K562 (cell line): ENCODE measurements around the gene GAL3ST2. TPM values are rescaled to one million over a fixed set of nuclear protein-coding genes. Genes with fewer than 3 reads are reported as not detected.

Experiments used
- ATAC-seq: fragments of 200-7000 bp; cut with Tn5 transposase; 3 replicates; pipeline ENCODE4 v1.9.1; 2020; ENCODE audit warnings: moderate library complexity
- BruUV-seq: library from RNA; stranded (reverse); fragments of 400-500 nt; replicated peaks from 2 replicates; lab custom pipeline; 2021; lab: Mats Ljungman, UMichigan
- CTCF ChIA-PET: fragments of 300-600 bp; formaldehyde crosslinking; extraction: SDS; loops from one replicate; lab custom pipeline; 2021; ENCODE audit warnings: low intra/inter-chr PET ratio; lab: Yijun Ruan, JAX
- POLR2A ChIA-PET: fragments of 300-600, 350-650 bp; sonication (Branson Sonifier 250); formaldehyde crosslinking; extraction: SDS; loops from one replicate; lab custom pipeline; 2021; ENCODE audit warnings: antibody characterized with exemption, inconsistent platforms; lab: Yijun Ruan, JAX
- DNase-seq, 4 experiments: peaks; one replicate each; pipeline versions ENCODE4 v3.0.0 to v3.0.0-alpha.2; 2011 to 2018; ENCODE audit warnings: low spot score in 3 of 4, mixed read lengths in 3 of 4; ENCODE audit errors: extremely low read depth in 1 of 4
- FAIRE-seq: peaks from 2 replicates; lab custom pipeline; 2011; peaks lifted over from hg19 to GRCh38; lab: Jason Lieb, UNC
- H2AFZ ChIP-seq: 2 replicates; pipeline ENCODE4 v1.6.0; 2011; ENCODE audit warnings: low read depth, low read length, control low read depth, inconsistent platforms
- H3K27ac ChIP-seq: fragments of 200-600 bp; 3 replicates; pipeline ENCODE4 v1.8.0; 2011; ENCODE audit warnings: low read depth, mild to moderate bottlenecking, control low read depth, inconsistent platforms, low read length, moderate library complexity, mixed read lengths; ENCODE audit errors: extremely low read depth
- H3K27me3 ChIP-seq, 2 experiments: fragments of 300-600 bp in 1 of 2; 2 replicates in 1 of 2; 3 replicates in 1 of 2; pipeline versions ENCODE4 v1.6.0 to v1.8.0; 2011; ENCODE audit warnings: inconsistent platforms in 2 of 2, low read length in 2 of 2, mild to moderate bottlenecking in 1 of 2, mixed read lengths in 1 of 2, moderate library complexity in 1 of 2; ENCODE audit not compliant: control insufficient read depth in 2 of 2, insufficient read depth in 2 of 2
- H3K36me3 ChIP-seq: fragments of 300-600 bp; 3 replicates; pipeline ENCODE4 v1.8.0; 2011; ENCODE audit warnings: mild to moderate bottlenecking, low read length, inconsistent platforms; ENCODE audit not compliant: control insufficient read depth, insufficient read depth
- H3K4me1 ChIP-seq, 2 experiments: fragments of 200-600 bp in 1 of 2; replicated peaks in 1 of 2; 2 replicates in 1 of 2; 3 replicates in 1 of 2; pipeline versions ENCODE4 v1.5.1 to v1.8.0; 2011; ENCODE audit warnings: inconsistent platforms in 2 of 2, low read length in 2 of 2, mild to moderate bottlenecking in 1 of 2, mixed read lengths in 1 of 2, moderate library complexity in 1 of 2; ENCODE audit not compliant: control insufficient read depth in 2 of 2, insufficient read depth in 2 of 2
- H3K4me2 ChIP-seq: 2 replicates; pipeline ENCODE4 v1.6.1; 2011; ENCODE audit warnings: low read length, control low read depth, inconsistent platforms, mixed read lengths; ENCODE audit not compliant: insufficient read depth
- H3K4me3 ChIP-seq: fragments of 200-600 bp; sonication (generic), shearing (Covaris generic); 2 replicates; pipeline ENCODE4 v1.5.1; 2016; ENCODE audit warnings: control low read depth, inconsistent platforms
- H3K79me2 ChIP-seq: fragments of 200-600 bp; 3 replicates; pipeline ENCODE4 v1.8.0; 2011; ENCODE audit warnings: low read length, inconsistent platforms; ENCODE audit not compliant: control insufficient read depth, insufficient read depth
- H3K9ac ChIP-seq, 2 experiments: 2 replicates each; pipeline versions ENCODE4 v1.6.0 to v1.6.1; 2011; ENCODE audit warnings: low read depth in 2 of 2, low read length in 2 of 2, control low read depth in 1 of 2, inconsistent platforms in 1 of 2, mild to moderate bottlenecking in 1 of 2, mixed read lengths in 1 of 2; ENCODE audit not compliant: insufficient read depth in 1 of 2
- H3K9me1 ChIP-seq: one replicate; pipeline ENCODE4 v1.6.0; 2011; ENCODE audit warnings: inconsistent platforms, mild to moderate bottlenecking, low read length, moderate library complexity; ENCODE audit not compliant: control insufficient read depth, insufficient read depth
- H3K9me3 ChIP-seq: replicated peaks from 2 replicates; pipeline ENCODE4 v1.5.1; 2011; ENCODE audit warnings: low read depth, low read length, inconsistent platforms; ENCODE audit not compliant: control insufficient read depth, insufficient read depth
- H4K20me1 ChIP-seq: replicated peaks from 2 replicates; pipeline ENCODE4 v1.6.1; 2011; ENCODE audit warnings: low read length, inconsistent platforms, mixed read lengths; ENCODE audit not compliant: control insufficient read depth, insufficient read depth
- CBX3 ChIP-seq, 2 experiments: IDR thresholded peaks; 1 replicate in 1 of 2; 2 replicates in 1 of 2; pipeline ENCODE4 v1.6.1; 2012; ENCODE audit warnings: inconsistent platforms in 2 of 2, low read length in 2 of 2, borderline replicate concordance in 1 of 2, control low read depth in 1 of 2
- DPF2 ChIP-seq: fragments of 450-650 bp; IDR thresholded peaks from 2 replicates; pipeline ENCODE4 v1.6.1; 2016
- EGR1 ChIP-seq: fragments of 450-650 bp; conservative IDR thresholded peaks from 2 replicates; pipeline ENCODE4 v1.6.1; 2017; ENCODE audit warnings: mild to moderate bottlenecking
- FOXM1 ChIP-seq, 2 experiments: fragments of 450-650 bp in 1 of 2; sonication (generic) in 1 of 2; formaldehyde crosslinking in 1 of 2; IDR thresholded peaks; 2 replicates each; pipeline versions ENCODE4 v1.6.1 to v1.9.0; 2017 to 2022; ENCODE audit warnings: low read depth in 2 of 2, mild to moderate bottlenecking in 2 of 2, missing genetic modification reagents in 1 of 2, moderate library complexity in 1 of 2
- FOXP1 ChIP-seq: sonication (generic); formaldehyde crosslinking; IDR thresholded peaks from 2 replicates; pipeline ENCODE4 v1.8.0; 2022; ENCODE audit warnings: mild to moderate bottlenecking, missing genetic modification reagents
- HDAC1 ChIP-seq, 2 experiments: fragments of 450-650 bp; IDR thresholded peaks; 2 replicates each; pipeline ENCODE4 v1.6.1; 2016 to 2017; ENCODE audit warnings: inconsistent platforms in 1 of 2, mild to moderate bottlenecking in 1 of 2, moderate library complexity in 1 of 2
- KDM1A ChIP-seq, 2 experiments: fragments of 450-650 bp; IDR thresholded peaks; 2 replicates each; pipeline ENCODE4 v1.6.1; 2016; ENCODE audit warnings: mild to moderate bottlenecking in 2 of 2
- RCOR1 ChIP-seq, 2 experiments: IDR thresholded peaks; 2 replicates each; pipeline ENCODE4 v1.6.1; 2012; ENCODE audit warnings: low read depth in 2 of 2, low read length in 2 of 2, borderline replicate concordance in 1 of 2, improper control_type of control experiment in 1 of 2
- TEAD1 ChIP-seq, 2 experiments: fragments of 450-650 bp in 1 of 2; sonication (generic) in 1 of 2; formaldehyde crosslinking; IDR thresholded peaks; 2 replicates each; pipeline versions ENCODE4 v1.4.0 to v1.8.0; 2020 to 2022; ENCODE audit warnings: mild to moderate bottlenecking in 2 of 2, missing genetic modification reagents in 1 of 2
- TEAD4 ChIP-seq, 2 experiments: sonication (generic) in 1 of 2; formaldehyde crosslinking in 1 of 2; IDR thresholded peaks; 2 replicates each; pipeline versions ENCODE4 v1.6.1 to v1.8.0; 2012 to 2022; ENCODE audit warnings: borderline replicate concordance in 1 of 2, inconsistent platforms in 1 of 2, low read length in 1 of 2, mild to moderate bottlenecking in 1 of 2, missing genetic modification reagents in 1 of 2
- TRIM24 ChIP-seq, 2 experiments: fragments of 450-650 bp; IDR thresholded peaks; 2 replicates each; pipeline ENCODE4 v1.6.1; 2016
- XRCC5 ChIP-seq: fragments of 200-400 bp; formaldehyde crosslinking; IDR thresholded peaks from 2 replicates; pipeline ENCODE4 v1.6.1; 2017; ENCODE audit warnings: low read depth, mild to moderate bottlenecking, low read length
- ZNF121 ChIP-seq: sonication (generic); formaldehyde crosslinking; conservative IDR thresholded peaks from 2 replicates; pipeline ENCODE4 v1.8.0; 2022; ENCODE audit warnings: missing genetic modification reagents
- ZNF696 ChIP-seq: fragments of 250-450 bp; sonication (Bioruptor Pico); conservative IDR thresholded peaks from 2 replicates; pipeline ENCODE4 v1.4.0; 2020; ENCODE audit warnings: mild to moderate bottlenecking, moderate library complexity
- WGBS: fragments of 100-300 bp; shearing (Covaris generic); methylation state at CpG from one replicate; pipeline ENCODE4 v1.1.6; 2016; ENCODE audit warnings: low coverage, mixed read lengths; ENCODE audit not compliant: insufficient coverage; ENCODE audit errors: missing lambda C conversion rate; 5-methylcytosine and 5-hydroxymethylcytosine counted together
- in situ Hi-C: fragments of 300-500 bp; cut with MboI; formaldehyde crosslinking; loops from 4 replicates; pipeline ENCODE4 v1.15.0; 2018; ENCODE audit warnings: inconsistent platforms, mixed read lengths
- intact Hi-C: fragments of 100-400 bp; cut with micrococcal nuclease; formaldehyde crosslinking; loops from 2 replicates; pipeline ENCODE4 v1.14.2; 2022
- polyA plus RNA-seq, 8 experiments: library from polyadenylated mRNA; depleted of rRNA in 4 of 8; stranded (reverse) in 5 of 8; unstranded in 3 of 8; fragments of >200 nt; fragmentation: Nextera tagmentation in 2 of 8; fragmentation: Illumina TruSeq in 1 of 8; extraction: Ambion mirVana in 2 of 8; extraction: Trizol in 1 of 8; gene quantifications; 2 replicates each; pipeline versions ENCODE4 v1.2.1 to v1.2.3, GENCODE V29; 2011 to 2014; ENCODE audit warnings: inconsistent platforms in 1 of 8, missing spikeins in 1 of 8
- total RNA-seq, 7 experiments: library from RNA; depleted of rRNA in 6 of 7; stranded (reverse); fragments of >200 nt in 6 of 7; fragmentation: Illumina TruSeq in 2 of 7; extraction: Trizol in 2 of 7; gene quantifications; 2 replicates each; pipeline versions ENCODE4 v1.2.1 to v1.2.3, GENCODE V29; 2011 to 2021; ENCODE audit warnings: low replicate concordance in 1 of 7
- TF ChIP-seq, protein P1 (sequence below): sonication (generic); formaldehyde crosslinking; IDR thresholded peaks from 2 replicates; pipeline ENCODE4 v1.8.0; 2022; ENCODE audit warnings: mild to moderate bottlenecking, missing genetic modification reagents
- TF ChIP-seq, protein P2 (sequence below): sonication (generic); formaldehyde crosslinking; IDR thresholded peaks from 2 replicates; pipeline ENCODE4 v1.8.0; 2022; ENCODE audit warnings: missing genetic modification reagents, mild to moderate bottlenecking, moderate library complexity, borderline replicate concordance

The GAL3ST2 gene
- total and polyA plus RNA-seq, 9 of the 15 experiments (the other 6 are each of a cell fraction or from before 2014, with no cell fraction given): 0.42 TPM; not detected in 8

DNA sequence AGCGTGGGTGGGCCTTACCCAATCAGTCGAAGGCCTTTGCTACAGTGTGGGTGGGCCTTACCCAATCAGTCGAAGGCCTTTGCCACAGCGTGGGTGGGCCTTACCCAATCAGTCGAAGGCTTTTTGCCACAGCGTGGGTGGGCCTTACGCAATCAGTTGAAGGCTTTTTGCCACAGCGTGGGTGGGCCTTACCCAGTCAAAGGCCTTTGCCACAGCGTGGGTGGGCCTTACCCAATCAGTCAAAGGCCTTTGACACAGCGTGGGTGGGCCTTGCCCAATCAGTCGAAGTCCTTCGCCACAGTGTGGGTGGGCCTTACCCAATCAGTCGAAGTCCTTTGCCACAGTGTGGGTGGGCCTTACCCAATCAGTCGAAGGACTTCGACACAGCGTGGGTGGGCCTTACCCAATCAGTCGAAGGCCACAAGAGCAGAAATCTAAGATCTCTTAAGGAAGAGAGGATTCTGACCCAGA is 16.3 kb upstream of the GAL3ST2 start:
- Histone ChIP-seq H3K4me3 (no peak overlapping the region), H3K36me3 (peaks cover 47% of the 10 kb centered on the region; the same call in 2 of the 3 replicates), H3K4me1 (peaks cover 13 to 23% of the 10 kb centered on the region in 2 experiments), H3K9me1 (no peaks in the 10 kb centered on the region), H4K20me1 (no peaks in the 10 kb centered on the region), H3K9me3 (no peaks in the 10 kb centered on the region), H3K27me3 (no peaks in the 10 kb centered on the region), H3K9ac (no peak overlapping the region), H2AFZ (no peak overlapping the region), H3K27ac (no peak overlapping the region), H3K4me2 (no peak overlapping the region), H3K79me2 (no peaks in the 10 kb centered on the region)
- ATAC-seq: no peak
- DNase-seq: no peak
- 98% methylated on average over 9 of the region's 17 CpGs for WGBS
- FAIRE-seq: no peak
- POLR2A ChIA-PET: no interaction called here
- BruUV-seq: no TSS peak
- CTCF ChIA-PET: no interaction called here
- in situ Hi-C loops (no loop called here), intact Hi-C loops (no loop called here)
- TF ChIP-seq XRCC5 (0 out of 2 replicates have a peak, but pooled peaks have one; percentile 45), TEAD1 (CRISPR knock-in tag; IDR thresholded peaks at IDR 0.05) (peak in 1 of 2 experiments; percentile 33; a peak in 1 of 4 replicates), FOXP1 (CRISPR knock-in tag) (peak; percentile 59; the same call in 1 of the 2 replicates), CBX3 (IDR thresholded peaks at IDR 0.05; ENCODE audit: borderline replicate concordance in 1 of 2, low read length in 2 of 2) (peak in 1 of 2 experiments; percentile 88; a peak in 2 of 3 replicates), DPF2 (no peak), RCOR1 (IDR thresholded peaks at IDR 0.05; ENCODE audit: borderline replicate concordance in 1 of 2, low read depth in 2 of 2, low read length in 2 of 2) (peak in 1 of 2 experiments; percentile 24; a peak in 1 of 4 replicates), TRIM24 (IDR thresholded peaks at IDR 0.05) (no peak), EGR1 (peak; percentile 13; the same call in 1 of the 2 replicates), ZNF121 (CRISPR knock-in tag) (peak; percentile 29; the same call in 1 of the 2 replicates), KDM1A (IDR thresholded peaks at IDR 0.05) (peak; percentile 21 to 53; a peak in 1 of 4 replicates), FOXM1 (IDR thresholded peaks at IDR 0.05; ENCODE audit: low read depth) (peak; percentile 97), FOXM1 (CRISPR knock-in tag; IDR thresholded peaks at IDR 0.05; ENCODE audit: low read depth) (no peak), TEAD4 (IDR thresholded peaks at IDR 0.05; ENCODE audit: low read length) (no peak), TEAD4 (CRISPR knock-in tag; IDR thresholded peaks at IDR 0.05; ENCODE audit: borderline replicate concordance) (no peak), ZNF696 (no peak), HDAC1 (IDR thresholded peaks at IDR 0.05) (0 out of 4 replicates have a peak, but pooled peaks of 1 of the 2 experiments have one; percentile 43)
- TF ChIP-seq, protein P1, sequence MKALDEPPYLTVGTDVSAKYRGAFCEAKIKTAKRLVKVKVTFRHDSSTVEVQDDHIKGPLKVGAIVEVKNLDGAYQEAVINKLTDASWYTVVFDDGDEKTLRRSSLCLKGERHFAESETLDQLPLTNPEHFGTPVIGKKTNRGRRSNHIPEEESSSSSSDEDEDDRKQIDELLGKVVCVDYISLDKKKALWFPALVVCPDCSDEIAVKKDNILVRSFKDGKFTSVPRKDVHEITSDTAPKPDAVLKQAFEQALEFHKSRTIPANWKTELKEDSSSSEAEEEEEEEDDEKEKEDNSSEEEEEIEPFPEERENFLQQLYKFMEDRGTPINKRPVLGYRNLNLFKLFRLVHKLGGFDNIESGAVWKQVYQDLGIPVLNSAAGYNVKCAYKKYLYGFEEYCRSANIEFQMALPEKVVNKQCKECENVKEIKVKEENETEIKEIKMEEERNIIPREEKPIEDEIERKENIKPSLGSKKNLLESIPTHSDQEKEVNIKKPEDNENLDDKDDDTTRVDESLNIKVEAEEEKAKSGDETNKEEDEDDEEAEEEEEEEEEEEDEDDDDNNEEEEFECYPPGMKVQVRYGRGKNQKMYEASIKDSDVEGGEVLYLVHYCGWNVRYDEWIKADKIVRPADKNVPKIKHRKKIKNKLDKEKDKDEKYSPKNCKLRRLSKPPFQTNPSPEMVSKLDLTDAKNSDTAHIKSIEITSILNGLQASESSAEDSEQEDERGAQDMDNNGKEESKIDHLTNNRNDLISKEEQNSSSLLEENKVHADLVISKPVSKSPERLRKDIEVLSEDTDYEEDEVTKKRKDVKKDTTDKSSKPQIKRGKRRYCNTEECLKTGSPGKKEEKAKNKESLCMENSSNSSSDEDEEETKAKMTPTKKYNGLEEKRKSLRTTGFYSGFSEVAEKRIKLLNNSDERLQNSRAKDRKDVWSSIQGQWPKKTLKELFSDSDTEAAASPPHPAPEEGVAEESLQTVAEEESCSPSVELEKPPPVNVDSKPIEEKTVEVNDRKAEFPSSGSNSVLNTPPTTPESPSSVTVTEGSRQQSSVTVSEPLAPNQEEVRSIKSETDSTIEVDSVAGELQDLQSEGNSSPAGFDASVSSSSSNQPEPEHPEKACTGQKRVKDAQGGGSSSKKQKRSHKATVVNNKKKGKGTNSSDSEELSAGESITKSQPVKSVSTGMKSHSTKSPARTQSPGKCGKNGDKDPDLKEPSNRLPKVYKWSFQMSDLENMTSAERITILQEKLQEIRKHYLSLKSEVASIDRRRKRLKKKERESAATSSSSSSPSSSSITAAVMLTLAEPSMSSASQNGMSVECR: peak; percentile 59
- TF ChIP-seq, protein P2, sequence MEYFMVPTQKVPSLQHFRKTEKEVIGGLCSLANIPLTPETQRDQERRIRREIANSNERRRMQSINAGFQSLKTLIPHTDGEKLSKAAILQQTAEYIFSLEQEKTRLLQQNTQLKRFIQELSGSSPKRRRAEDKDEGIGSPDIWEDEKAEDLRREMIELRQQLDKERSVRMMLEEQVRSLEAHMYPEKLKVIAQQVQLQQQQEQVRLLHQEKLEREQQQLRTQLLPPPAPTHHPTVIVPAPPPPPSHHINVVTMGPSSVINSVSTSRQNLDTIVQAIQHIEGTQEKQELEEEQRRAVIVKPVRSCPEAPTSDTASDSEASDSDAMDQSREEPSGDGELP (CRISPR knock-in tag): no peak
